SK-N-SH (cell line): ENCODE results near the gene RPGRIP1L.

Source experiments
- CHD2 ChIP-seq: fragments of 150-350 bp; IDR thresholded peaks from 2 replicates; pipeline ENCODE4 v1.6.1; 2018; ENCODE audit warnings: low read length; ENCODE audit not compliant: partially characterized antibody
- CTCF ChIP-seq: fragments of 200-600 bp; sonication (generic); IDR thresholded peaks from 2 replicates; pipeline ENCODE4 v1.6.1; 2017; ENCODE audit warnings: antibody characterized with exemption, mild to moderate bottlenecking, moderate library complexity
- EP300 ChIP-seq, 2 experiments: IDR thresholded peaks; 2 replicates each; pipeline versions ENCODE4 v1.4.0 to v1.6.1; 2012; ENCODE audit warnings: borderline replicate concordance in 1 of 2, low read depth in 1 of 2, low read length in 1 of 2
- FOXM1 ChIP-seq: IDR thresholded peaks from 2 replicates; pipeline ENCODE4 v1.4.0; 2012; ENCODE audit warnings: low read depth, mild to moderate bottlenecking
- GABPA ChIP-seq: IDR thresholded peaks from 2 replicates; pipeline ENCODE4 v1.4.0; 2012; ENCODE audit warnings: low read depth, mild to moderate bottlenecking
- JUND ChIP-seq: IDR thresholded peaks from 2 replicates; pipeline ENCODE4 v1.4.0; 2012
- NRF1 ChIP-seq: IDR thresholded peaks from 2 replicates; pipeline ENCODE4 v1.6.1; 2012; ENCODE audit warnings: low read depth, mild to moderate bottlenecking, low read length
- PBX3 ChIP-seq: IDR thresholded peaks from 2 replicates; pipeline ENCODE4; 2012
- POLR2AphosphoS5 ChIP-seq: IDR thresholded peaks from 2 replicates; pipeline ENCODE4 v1.6.1; 2012; ENCODE audit warnings: low read depth, low read length
- RXRA ChIP-seq: IDR thresholded peaks from 2 replicates; pipeline ENCODE4 v1.4.0; 2012; ENCODE audit warnings: low read depth, mild to moderate bottlenecking, borderline replicate concordance
- TAF1 ChIP-seq: IDR thresholded peaks from 2 replicates; pipeline ENCODE4 v1.6.1; 2012; ENCODE audit warnings: low read depth, mild to moderate bottlenecking, low read length, moderate library complexity, borderline replicate concordance

- no peak for TF ChIP-seq CTCF
- TF ChIP-seq PBX3 = no peak
- no peak for TF ChIP-seq NRF1
- TF ChIP-seq RXRA = no peak
- TF ChIP-seq TAF1 = no peak
- no peak for TF ChIP-seq FOXM1
- no peak for TF ChIP-seq POLR2AphosphoS5
- no peak for TF ChIP-seq EP300 (IDR thresholded peaks at IDR 0.05; ENCODE audit: borderline replicate concordance in 1 of 2, low read depth in 1 of 2, low read length in 1 of 2)
- no peak for TF ChIP-seq CHD2
- TF ChIP-seq GABPA = no peak
- no peak for TF ChIP-seq JUND
These were observed 12.9 kb downstream of the RPGRIP1L start for GRCh38 chr16:53690771-53691170.
